Measurements from ENCODE around the gene MYO5B. TPM values are rescaled to one million over a fixed set of nuclear protein-coding genes. Genes with fewer than 3 reads are reported as not detected.

MYO5B gene
- polyA plus RNA-seq, 3 donors: 29.0 to 34.5 (median 29.5) TPM

- DNase-seq: no peak
Measured at GRCh38 chr18:50073319-50073718, 121.6 kb downstream of the MYO5B start.

DNA sequence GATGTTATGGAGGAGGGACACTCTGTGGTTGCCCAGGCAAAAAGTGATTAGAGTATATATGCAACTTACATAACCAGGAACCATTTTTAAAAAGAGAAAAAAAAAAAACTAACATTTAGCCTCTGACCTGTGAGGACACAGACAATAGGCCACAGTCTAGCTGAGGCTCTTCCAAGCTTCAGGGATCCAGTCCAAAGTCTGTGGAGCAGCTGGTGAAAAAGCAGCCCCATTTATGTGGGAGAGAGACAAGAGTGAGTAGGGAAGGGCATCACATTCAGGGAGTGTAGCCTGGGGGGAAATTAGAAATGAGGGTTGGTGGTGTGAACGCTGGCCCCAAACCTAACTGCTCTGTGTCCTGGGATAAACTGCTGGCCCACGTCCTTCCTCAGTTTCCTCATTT is 122.8 kb downstream of the MYO5B start:
- no peak for DNase-seq

GRCh38 chr18:50071397-50071796 is 123.5 kb downstream of the MYO5B start:
- no peak for DNase-seq

DNA sequence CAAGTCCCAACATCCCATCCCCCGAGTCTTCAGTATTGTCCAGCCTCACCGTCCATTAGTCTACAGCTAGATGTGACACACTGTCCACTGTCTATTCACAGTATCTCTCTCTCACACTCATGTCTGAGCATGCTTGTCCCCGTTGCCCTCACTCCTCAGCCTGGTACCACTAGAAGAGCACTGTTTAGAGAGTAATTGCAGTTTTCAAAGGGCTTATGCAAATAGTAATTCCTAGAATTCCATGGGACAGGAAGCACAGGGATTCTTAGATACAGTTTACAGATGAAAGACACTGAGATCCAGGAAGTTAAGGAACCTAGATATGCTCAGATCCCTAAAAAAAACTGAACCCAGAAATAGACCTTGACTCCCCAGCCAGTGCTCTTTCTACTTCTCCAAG is 125.5 kb downstream of the MYO5B start:
- DNase-seq: no peak

GRCh38 chr18:50065527-50065926 is 129.4 kb downstream of the MYO5B start:
- no peak for DNase-seq

DNA sequence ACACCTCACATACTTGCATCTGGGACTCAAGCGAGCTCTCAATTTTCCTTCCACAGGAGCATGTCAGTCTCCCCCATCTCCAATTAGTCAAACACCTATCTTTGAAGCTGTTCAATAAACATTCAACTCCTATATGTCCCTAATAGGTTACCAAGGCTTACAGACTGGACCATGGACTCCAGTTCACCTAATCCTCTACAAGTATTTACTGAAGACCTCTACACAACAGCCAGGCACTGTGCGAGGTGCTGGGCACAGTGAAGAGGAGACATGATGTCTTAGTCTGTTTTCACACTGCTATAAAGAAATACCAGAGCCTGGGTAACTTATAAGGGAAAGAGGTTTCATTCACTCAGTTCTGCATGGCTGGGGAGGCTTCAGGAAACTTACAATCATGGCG is 129.9 kb downstream of the MYO5B start:
- no peak for DNase-seq

DNA sequence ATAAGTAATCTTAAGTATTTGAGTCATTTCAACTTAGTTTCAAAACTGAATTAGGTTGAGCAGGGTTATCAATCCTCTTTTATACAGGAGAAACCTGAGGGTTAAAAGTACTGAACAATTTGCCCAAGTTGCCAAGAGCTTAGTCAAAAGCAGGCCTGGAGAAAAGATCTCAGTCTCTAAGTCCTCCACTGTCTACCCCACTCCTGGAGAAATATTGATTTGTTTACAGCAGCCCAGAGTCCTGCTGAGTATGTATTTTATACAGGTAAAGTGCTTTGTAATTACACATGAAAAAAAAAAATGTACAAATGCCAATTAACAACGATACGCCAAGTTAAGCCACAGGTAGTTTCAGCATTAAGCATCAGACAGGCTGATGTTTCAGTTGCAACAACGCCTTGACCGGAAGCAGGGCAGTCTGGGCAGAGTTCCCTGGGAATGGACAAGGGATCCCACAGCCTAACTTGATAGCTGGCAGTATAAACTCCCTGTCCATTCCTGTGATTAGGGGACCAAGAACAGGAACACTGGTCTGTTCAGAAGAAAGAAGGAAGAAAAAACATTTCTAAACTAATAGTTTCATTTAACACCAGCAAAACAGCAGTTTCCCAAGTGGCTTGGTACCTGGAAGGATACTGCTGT is 132.9 kb downstream of the MYO5B start:
- no peak for DNase-seq

DNA sequence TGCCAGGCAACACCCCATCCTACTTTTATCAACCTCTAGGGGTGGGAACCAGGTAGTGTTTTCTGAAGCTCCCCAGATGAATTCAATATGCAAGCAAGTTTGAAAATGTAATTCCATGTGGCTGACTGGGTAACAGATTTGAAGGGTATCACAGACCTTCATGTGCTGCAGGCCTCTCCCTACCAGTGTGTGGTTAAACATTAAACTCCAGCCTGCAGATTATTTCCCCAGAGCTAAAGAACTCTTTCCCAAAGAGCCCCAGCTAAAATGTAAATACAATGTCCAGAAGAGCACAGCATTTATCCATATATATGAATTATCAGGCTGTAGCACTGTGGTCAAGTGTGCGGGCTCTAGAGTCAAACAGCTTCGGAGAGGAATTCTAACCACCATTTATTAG is 134.1 kb downstream of the MYO5B start:
- DNase-seq: no peak

DNA sequence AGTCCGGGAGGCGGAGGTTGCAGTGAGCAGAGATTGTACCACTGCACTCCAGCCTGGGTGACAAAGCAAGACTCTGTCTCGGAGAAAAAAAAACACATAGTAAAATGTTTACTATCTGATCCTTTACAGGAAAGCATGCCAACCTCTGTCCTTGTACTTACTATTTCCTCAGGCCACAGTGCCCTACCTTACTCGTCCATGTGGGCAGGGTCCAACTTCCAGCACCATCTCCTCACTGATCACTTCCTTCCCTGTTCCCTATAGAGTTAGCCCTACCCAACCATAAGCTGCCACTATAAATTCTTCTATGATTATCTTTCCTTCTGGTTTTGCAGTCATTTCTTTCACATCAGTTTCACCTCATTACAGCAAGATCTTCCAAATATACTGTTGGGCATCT is 136.2 kb downstream of the MYO5B start:
- DNase-seq: no peak

- DNase-seq: no peak
Measured at GRCh38 chr18:50057009-50057408, 137.9 kb downstream of the MYO5B start.

DNA sequence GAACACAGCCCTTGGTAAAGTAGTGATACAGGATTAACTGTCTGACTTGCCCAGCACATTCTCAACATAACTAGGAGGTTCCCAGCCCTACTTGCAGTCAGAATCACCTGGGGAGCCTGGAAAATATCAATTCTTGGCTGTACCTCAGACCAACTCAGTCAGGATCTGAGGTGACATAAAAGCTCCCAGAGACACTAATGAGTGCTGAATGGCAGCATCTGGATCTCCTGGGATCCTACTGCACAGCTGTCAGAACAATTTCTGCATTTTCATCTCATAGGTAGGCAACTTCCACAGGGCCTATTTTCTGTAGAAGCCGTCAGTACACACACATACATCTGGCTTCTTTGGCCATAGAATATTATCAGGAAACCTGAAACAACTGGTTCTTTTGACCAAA is 138.8 kb downstream of the MYO5B start:
- DNase-seq: no peak

- DNase-seq: no peak
Measured at GRCh38 chr18:50055488-50055887, 139.5 kb downstream of the MYO5B start.

DNA sequence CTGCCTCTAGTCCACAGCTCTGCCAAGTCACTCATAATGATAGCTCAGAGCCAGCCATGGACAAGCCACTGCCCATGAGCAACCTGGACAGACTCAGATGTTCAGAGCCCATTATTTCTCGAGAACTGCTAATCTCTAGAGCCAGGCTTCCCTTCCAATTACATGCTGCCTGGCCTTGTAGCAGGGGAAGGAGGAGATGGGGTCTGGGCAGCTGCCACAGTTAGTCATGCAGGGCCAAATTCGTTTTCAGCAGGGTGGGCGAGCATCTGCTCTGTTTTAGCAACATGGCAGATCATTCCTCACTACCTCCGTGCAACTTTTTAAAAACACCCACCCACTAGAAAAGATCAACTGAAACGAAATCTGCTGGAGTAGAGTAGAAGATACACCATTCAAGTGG is 141.8 kb downstream of the MYO5B start:
- DNase-seq: no peak

DNA sequence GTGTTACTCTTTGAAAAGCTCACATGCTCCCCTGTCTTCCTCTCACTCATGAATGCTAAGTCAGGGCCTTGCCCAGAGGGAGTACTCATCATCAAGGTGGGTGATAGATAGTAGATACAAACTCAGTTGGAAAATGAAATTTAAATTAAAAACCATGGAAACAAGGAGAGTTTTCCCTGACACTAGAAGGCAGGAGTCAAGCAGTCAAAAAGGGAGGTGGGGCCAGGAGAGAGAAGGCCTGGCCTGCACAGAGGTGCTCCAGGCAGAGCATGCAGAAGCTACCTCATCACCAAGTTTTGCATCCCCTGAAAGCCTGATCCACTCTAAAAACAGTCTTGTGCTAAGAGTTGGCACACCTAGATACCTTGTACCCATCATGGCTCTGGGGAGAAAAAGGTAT is 143.7 kb downstream of the MYO5B start:
- no peak for DNase-seq

GRCh38 chr18:50045126-50045525 is 149.8 kb downstream of the MYO5B start:
- no peak for DNase-seq

GRCh38 chr18:50044402-50044801 is 150.5 kb downstream of the MYO5B start:
- no peak for DNase-seq

GRCh38 chr18:50042611-50043010 is 152.3 kb downstream of the MYO5B start:
- DNase-seq: no peak

DNA sequence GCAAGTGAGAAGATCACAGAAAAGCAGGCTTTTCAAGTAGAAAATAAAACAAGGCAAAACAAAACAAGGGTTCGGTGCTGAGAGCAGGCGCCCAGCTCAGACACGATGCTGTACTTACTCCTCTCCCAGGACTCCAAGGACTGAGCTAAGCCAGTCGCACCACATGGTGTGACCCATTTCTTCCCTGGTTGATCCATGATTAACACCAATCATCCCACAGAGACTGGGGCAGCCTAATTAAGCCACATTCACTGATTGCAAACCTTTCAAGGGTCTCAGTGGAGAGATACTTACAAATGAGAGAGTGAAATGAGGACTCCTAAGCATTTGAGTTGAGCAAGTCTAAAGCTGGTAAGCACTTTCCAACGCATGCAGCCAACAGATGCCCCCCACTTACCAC is 155.2 kb downstream of the MYO5B start:
- DNase-seq: no peak

- DNase-seq: no peak
Measured at GRCh38 chr18:50038448-50038847, 156.5 kb downstream of the MYO5B start.

DNA sequence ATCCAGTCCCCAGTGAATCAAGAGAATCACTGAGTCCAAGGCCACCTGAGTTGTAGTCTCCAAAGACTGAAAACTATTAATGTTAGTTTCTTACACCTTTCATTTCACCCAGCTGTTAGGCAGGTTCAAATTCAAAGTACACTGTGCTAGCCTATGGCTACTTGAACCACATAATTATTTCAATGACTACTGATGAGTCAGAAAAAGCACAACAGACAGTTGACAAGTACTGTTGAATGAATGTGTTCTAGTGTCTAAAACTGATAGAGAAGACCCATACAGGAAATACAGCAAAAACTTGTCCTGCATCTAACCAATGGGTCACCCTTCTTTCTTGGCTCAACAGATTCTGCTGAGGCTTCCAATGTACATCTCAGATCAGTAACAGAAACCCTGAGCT is 160.9 kb downstream of the MYO5B start:
- no peak for DNase-seq

DNA sequence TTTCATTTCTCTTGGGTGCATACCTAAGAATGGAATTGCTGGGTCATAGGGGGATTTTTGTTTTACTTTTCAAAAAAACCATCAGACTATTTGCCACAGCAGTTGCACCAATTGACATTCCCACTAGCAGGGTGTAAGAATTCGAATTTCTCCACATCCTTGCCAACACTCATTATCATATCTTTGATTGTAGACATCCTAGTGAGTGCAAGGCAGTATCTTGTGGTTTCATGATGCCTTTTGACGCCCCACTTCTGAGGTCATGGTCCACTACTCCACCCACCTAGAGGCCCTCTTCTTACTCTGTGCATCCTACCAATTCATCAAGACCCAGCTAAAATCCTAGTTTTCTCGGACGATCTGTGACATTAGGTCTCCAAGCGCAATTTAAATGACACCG is 161.9 kb downstream of the MYO5B start:
- no peak for DNase-seq

GRCh38 chr18:50030146-50030545 is 164.8 kb downstream of the MYO5B start:
- DNase-seq: no peak

DNA sequence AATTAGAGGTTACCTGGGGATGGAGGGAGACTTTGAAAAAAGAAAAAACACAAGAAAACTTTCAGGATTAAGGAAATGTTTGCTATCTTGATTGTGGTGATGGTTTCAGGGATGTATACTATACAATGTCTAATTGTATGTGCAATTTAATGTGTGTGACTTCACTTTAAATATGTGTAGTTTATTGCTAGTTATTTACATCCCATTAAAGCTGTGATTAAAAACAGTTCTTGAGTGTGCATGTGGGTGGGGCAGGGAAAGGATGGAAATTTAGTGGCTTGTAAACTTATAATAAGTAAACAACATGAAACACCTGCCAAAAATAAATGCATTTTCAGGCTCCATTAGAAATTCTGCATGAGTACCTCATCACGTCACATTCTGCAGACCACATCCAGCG is 167.0 kb downstream of the MYO5B start:
- no peak for DNase-seq

DNA sequence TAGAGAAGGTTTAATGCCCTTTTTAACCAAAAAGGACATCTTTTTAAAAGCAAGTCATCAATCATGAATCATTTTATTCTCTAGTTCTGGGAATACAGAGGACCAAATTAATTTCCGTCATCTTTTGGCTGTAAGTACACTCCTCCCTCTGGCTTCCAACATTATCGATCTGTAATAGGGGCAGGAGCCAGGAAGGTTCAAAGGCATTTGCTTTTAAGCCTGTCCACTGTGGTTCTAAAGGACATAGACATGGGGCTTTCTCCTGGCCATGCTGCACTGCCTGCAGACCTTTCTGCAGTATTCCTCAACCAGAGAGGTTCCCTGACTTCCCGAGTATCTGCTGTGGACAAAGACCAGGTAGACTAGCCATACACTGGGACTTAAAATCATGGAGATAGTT is 170.5 kb downstream of the MYO5B start:
- no peak for DNase-seq

GRCh38 chr18:50022985-50023384 is 172.0 kb downstream of the MYO5B start:
- DNase-seq: no peak
